K562 (cell line): ENCODE results near the gene TRANK1. TPM values are rescaled to one million over a fixed set of nuclear protein-coding genes. Genes with fewer than 3 reads are reported as not detected.

Experiments used
- CBX8 ChIP-seq: fragments of 200-600 bp; sonication (generic); IDR thresholded peaks from 2 replicates; pipeline ENCODE4 v1.6.1; 2012; ENCODE audit warnings: borderline replicate concordance, mixed run types, low read depth, mild to moderate bottlenecking, moderate library complexity, mixed read lengths, low read length, control low read depth, inconsistent platforms; ENCODE audit not compliant: poor library complexity, severe bottlenecking; ENCODE audit errors: extremely low read depth
- HNRNPK ChIP-seq: fragments of 200-400 bp; formaldehyde crosslinking; IDR thresholded peaks from one replicate; pipeline ENCODE4 v1.6.1; 2018; ENCODE audit warnings: mild to moderate bottlenecking, low read depth, low read length; ENCODE audit not compliant: poor library complexity, severe bottlenecking
- PRMT5 ChIP-seq: sonication (generic); formaldehyde crosslinking; IDR thresholded peaks from 2 replicates; pipeline ENCODE4 v1.5.0; 2020; ENCODE audit warnings: missing genetic modification reagents
- polyA plus RNA-seq, 8 experiments: library from polyadenylated mRNA; depleted of rRNA in 4 of 8; stranded (reverse) in 5 of 8; unstranded in 3 of 8; fragments of >200 nt; fragmentation: Nextera tagmentation in 2 of 8; fragmentation: Illumina TruSeq in 1 of 8; extraction: Ambion mirVana in 2 of 8; extraction: Trizol in 1 of 8; gene quantifications; 2 replicates each; pipeline versions ENCODE4 v1.2.1 to v1.2.3, GENCODE V29; 2011 to 2014; ENCODE audit warnings: inconsistent platforms in 1 of 8, missing spikeins in 1 of 8
- total RNA-seq, 7 experiments: library from RNA; depleted of rRNA in 6 of 7; stranded (reverse); fragments of >200 nt in 6 of 7; fragmentation: Illumina TruSeq in 2 of 7; extraction: Trizol in 2 of 7; gene quantifications; 2 replicates each; pipeline versions ENCODE4 v1.2.1 to v1.2.3, GENCODE V29; 2011 to 2021; ENCODE audit warnings: low replicate concordance in 1 of 7
- TF ChIP-seq, protein P1 (sequence below): fragments of 200-800 bp; sonication (Bioruptor generic); IDR thresholded peaks from 2 replicates; pipeline ENCODE4 v1.6.1; 2016; ENCODE audit warnings: missing genetic modification characterization, missing compliant biosample characterization
- TF ChIP-seq, protein P2 (sequence below): fragments of 200-600 bp; sonication (generic); IDR thresholded peaks from one replicate; pipeline ENCODE4 v1.6.1; 2012; ENCODE audit warnings: mild to moderate bottlenecking, low read depth, low read length, inconsistent platforms
- TF ChIP-seq, protein P3 (sequence below): fragments of 250-450 bp; sonication (Bioruptor Pico); IDR thresholded peaks from 2 replicates; pipeline ENCODE4 v1.8.0; 2021; ENCODE audit warnings: moderate library complexity, mild to moderate bottlenecking, inconsistent platforms

The TRANK1 gene
- total and polyA plus RNA-seq, 9 of the 15 experiments (the other 6 are each of a cell fraction or from before 2014, with no cell fraction given) = 0.41 to 5.3 (median 2.1) TPM

DNA sequence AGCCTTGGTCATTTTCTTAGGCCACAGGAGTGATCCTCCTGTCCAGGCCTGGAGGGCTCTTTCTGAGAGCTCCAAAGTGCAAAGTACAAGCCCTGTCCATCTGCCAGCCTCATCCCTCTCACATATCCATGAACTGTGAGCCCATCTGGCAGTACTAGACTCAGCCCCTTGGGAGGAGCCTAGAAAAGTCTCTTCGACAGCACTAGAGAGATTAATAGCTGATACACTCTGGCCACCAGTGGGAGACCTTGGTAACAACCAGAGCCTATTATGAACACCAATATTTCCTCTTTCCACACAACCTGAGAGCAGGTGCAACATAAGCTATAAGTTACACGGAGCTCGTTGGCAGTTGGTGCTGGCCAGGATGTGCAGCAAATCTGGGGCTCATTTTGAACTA, 121.0 kb downstream of the TRANK1 start (continued):
- TF ChIP-seq, protein P1, sequence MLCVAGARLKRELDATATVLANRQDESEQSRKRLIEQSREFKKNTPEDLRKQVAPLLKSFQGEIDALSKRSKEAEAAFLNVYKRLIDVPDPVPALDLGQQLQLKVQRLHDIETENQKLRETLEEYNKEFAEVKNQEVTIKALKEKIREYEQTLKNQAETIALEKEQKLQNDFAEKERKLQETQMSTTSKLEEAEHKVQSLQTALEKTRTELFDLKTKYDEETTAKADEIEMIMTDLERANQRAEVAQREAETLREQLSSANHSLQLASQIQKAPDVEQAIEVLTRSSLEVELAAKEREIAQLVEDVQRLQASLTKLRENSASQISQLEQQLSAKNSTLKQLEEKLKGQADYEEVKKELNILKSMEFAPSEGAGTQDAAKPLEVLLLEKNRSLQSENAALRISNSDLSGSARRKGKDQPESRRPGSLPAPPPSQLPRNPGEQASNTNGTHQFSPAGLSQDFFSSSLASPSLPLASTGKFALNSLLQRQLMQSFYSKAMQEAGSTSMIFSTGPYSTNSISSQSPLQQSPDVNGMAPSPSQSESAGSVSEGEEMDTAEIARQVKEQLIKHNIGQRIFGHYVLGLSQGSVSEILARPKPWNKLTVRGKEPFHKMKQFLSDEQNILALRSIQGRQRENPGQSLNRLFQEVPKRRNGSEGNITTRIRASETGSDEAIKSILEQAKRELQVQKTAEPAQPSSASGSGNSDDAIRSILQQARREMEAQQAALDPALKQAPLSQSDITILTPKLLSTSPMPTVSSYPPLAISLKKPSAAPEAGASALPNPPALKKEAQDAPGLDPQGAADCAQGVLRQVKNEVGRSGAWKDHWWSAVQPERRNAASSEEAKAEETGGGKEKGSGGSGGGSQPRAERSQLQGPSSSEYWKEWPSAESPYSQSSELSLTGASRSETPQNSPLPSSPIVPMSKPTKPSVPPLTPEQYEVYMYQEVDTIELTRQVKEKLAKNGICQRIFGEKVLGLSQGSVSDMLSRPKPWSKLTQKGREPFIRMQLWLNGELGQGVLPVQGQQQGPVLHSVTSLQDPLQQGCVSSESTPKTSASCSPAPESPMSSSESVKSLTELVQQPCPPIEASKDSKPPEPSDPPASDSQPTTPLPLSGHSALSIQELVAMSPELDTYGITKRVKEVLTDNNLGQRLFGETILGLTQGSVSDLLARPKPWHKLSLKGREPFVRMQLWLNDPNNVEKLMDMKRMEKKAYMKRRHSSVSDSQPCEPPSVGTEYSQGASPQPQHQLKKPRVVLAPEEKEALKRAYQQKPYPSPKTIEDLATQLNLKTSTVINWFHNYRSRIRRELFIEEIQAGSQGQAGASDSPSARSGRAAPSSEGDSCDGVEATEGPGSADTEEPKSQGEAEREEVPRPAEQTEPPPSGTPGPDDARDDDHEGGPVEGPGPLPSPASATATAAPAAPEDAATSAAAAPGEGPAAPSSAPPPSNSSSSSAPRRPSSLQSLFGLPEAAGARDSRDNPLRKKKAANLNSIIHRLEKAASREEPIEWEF (CRISPR knock-in tag) = no peak
- TF ChIP-seq, protein P2, sequence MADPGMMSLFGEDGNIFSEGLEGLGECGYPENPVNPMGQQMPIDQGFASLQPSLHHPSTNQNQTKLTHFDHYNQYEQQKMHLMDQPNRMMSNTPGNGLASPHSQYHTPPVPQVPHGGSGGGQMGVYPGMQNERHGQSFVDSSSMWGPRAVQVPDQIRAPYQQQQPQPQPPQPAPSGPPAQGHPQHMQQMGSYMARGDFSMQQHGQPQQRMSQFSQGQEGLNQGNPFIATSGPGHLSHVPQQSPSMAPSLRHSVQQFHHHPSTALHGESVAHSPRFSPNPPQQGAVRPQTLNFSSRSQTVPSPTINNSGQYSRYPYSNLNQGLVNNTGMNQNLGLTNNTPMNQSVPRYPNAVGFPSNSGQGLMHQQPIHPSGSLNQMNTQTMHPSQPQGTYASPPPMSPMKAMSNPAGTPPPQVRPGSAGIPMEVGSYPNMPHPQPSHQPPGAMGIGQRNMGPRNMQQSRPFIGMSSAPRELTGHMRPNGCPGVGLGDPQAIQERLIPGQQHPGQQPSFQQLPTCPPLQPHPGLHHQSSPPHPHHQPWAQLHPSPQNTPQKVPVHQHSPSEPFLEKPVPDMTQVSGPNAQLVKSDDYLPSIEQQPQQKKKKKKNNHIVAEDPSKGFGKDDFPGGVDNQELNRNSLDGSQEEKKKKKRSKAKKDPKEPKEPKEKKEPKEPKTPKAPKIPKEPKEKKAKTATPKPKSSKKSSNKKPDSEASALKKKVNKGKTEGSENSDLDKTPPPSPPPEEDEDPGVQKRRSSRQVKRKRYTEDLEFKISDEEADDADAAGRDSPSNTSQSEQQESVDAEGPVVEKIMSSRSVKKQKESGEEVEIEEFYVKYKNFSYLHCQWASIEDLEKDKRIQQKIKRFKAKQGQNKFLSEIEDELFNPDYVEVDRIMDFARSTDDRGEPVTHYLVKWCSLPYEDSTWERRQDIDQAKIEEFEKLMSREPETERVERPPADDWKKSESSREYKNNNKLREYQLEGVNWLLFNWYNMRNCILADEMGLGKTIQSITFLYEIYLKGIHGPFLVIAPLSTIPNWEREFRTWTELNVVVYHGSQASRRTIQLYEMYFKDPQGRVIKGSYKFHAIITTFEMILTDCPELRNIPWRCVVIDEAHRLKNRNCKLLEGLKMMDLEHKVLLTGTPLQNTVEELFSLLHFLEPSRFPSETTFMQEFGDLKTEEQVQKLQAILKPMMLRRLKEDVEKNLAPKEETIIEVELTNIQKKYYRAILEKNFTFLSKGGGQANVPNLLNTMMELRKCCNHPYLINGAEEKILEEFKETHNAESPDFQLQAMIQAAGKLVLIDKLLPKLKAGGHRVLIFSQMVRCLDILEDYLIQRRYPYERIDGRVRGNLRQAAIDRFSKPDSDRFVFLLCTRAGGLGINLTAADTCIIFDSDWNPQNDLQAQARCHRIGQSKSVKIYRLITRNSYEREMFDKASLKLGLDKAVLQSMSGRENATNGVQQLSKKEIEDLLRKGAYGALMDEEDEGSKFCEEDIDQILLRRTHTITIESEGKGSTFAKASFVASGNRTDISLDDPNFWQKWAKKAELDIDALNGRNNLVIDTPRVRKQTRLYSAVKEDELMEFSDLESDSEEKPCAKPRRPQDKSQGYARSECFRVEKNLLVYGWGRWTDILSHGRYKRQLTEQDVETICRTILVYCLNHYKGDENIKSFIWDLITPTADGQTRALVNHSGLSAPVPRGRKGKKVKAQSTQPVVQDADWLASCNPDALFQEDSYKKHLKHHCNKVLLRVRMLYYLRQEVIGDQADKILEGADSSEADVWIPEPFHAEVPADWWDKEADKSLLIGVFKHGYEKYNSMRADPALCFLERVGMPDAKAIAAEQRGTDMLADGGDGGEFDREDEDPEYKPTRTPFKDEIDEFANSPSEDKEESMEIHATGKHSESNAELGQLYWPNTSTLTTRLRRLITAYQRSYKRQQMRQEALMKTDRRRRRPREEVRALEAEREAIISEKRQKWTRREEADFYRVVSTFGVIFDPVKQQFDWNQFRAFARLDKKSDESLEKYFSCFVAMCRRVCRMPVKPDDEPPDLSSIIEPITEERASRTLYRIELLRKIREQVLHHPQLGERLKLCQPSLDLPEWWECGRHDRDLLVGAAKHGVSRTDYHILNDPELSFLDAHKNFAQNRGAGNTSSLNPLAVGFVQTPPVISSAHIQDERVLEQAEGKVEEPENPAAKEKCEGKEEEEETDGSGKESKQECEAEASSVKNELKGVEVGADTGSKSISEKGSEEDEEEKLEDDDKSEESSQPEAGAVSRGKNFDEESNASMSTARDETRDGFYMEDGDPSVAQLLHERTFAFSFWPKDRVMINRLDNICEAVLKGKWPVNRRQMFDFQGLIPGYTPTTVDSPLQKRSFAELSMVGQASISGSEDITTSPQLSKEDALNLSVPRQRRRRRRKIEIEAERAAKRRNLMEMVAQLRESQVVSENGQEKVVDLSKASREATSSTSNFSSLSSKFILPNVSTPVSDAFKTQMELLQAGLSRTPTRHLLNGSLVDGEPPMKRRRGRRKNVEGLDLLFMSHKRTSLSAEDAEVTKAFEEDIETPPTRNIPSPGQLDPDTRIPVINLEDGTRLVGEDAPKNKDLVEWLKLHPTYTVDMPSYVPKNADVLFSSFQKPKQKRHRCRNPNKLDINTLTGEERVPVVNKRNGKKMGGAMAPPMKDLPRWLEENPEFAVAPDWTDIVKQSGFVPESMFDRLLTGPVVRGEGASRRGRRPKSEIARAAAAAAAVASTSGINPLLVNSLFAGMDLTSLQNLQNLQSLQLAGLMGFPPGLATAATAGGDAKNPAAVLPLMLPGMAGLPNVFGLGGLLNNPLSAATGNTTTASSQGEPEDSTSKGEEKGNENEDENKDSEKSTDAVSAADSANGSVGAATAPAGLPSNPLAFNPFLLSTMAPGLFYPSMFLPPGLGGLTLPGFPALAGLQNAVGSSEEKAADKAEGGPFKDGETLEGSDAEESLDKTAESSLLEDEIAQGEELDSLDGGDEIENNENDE = no peak
- TF ChIP-seq, protein P3, sequence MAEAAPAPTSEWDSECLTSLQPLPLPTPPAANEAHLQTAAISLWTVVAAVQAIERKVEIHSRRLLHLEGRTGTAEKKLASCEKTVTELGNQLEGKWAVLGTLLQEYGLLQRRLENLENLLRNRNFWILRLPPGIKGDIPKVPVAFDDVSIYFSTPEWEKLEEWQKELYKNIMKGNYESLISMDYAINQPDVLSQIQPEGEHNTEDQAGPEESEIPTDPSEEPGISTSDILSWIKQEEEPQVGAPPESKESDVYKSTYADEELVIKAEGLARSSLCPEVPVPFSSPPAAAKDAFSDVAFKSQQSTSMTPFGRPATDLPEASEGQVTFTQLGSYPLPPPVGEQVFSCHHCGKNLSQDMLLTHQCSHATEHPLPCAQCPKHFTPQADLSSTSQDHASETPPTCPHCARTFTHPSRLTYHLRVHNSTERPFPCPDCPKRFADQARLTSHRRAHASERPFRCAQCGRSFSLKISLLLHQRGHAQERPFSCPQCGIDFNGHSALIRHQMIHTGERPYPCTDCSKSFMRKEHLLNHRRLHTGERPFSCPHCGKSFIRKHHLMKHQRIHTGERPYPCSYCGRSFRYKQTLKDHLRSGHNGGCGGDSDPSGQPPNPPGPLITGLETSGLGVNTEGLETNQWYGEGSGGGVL = no peak
- TF ChIP-seq HNRNPK (no peak), CBX8 (no peak), PRMT5 (CRISPR knock-in tag) (no peak)
